HG03378 (cell line): Measurements from ENCODE around the gene GTF2A2.

Experiments used
- ATAC-seq: cut with Tn5 transposase; IDR thresholded peaks from one replicate; pipeline ENCODE4 v1.9.1; 2021; ENCODE audit warnings: mild to moderate bottlenecking, moderate library complexity; ENCODE audit not compliant: unreplicated experiment

GTF2A2 gene

DNA sequence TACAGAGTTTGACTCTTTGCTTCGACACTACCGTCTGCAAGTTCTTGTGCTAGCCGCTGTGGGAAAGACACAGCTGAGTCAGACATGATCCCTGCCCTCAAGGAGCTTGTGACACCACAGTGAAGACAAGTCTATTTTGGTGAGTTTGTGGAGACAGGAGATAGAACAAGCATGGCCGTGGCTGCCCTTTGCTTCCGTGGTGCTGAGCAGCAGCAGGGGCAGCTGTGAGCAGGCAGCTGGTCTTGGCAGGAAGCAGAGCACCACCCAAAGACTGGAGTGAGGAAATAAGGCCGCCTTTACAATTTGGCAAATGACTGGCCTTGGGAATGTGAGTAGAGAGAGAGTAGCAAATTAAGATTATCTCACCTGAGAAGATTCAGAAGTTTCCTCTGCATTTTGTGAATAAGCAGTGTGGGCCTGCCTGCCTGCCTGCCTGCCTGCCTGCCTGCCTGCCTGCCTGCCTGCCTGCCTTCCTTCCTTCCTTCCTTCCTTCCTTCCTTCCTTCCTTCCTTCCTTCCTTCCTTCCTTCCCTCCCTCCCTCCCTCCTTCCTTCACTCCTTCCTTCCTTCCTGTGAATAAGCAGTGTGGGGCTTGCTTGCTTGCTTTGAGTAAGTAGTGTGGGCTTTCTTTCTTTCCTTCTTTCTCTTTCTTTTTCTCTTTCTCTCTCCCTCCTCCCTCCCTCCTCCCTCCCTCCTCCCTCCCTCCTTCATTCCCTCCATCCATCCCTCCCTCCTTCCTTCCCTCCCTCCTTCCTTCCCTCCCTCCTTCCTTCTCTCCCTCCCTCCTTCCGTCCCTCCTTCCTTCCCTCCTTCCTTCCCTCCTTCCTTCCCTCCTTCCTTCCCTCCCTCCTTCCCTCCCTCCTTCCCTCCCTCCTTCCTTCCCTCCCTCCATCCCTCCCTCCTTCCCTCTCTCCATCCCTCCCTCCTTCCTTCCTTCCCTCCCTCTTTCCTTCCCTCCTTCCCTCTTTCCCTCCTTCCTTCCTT is 47.3 kb downstream of the GTF2A2 start:
- ATAC-seq, result no peak

DNA sequence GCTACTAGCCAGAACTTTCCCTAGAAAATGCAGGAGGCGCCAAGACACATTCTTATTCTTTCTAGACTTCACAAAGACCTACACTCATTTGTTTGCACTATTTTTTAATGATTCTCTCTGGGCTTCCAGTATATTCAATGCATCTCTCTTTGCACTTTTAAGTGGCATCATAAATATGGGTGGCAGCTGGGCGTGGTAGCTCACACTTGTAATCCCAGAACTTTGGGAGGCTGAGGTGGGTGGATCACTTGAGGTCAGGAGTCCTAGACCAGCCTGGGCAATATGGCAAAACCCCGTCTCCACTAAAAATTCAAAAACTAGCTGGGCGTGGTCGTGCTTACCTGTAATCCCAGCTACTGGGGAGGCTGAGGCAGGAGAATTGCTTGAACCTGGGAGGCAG is 51.3 kb downstream of the GTF2A2 start:
- no peak for ATAC-seq

DNA sequence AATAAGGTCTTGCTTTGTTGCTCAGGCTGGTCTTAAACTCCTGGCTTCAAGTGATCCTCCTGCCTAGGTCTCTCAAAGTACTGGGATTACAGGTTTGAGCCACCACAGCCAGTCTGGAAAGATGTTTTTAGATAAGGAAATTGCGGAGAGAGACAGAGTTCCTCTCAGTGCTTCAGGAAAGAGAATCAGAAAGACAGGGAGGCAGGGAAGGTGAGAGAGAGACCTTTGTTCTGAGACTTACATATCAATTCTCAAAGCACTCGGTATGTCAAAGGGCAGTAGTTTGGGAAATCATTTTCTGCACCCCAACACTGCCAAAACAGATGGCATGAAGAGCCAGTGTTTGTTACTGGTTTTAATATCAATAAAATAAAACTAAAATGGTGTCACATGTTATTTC is 58.9 kb downstream of the GTF2A2 start:
- ATAC-seq, result no peak

GRCh38 chr15:59596640-59597039 is 60.7 kb downstream of the GTF2A2 start:
- ATAC-seq, result no peak

- no peak for ATAC-seq
Measured at GRCh38 chr15:59595434-59595915, 61.8 kb downstream of the GTF2A2 start.

GRCh38 chr15:59594991-59595390 is 62.3 kb downstream of the GTF2A2 start:
- ATAC-seq, result no peak

DNA sequence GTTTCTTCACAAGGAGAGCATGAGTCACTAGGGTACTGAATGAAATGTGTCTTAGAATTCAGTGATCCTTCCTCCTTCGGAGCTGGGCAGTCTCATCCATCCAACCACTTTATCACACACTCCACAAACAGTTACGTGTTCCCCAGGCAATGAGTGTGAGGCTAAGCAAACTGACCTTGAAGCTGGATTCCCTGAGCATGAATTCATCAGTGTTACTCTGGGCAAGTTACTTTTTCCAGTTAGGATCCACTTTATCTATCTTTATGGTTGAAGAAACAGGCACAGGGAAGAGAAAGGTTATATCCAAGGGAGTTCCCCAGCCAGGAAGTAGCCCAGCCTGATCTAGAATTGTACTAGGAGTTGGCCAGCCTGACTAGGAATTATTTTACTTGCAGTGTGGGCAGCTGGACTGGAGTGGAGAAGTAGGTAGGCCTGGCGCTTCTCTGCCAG is 62.8 kb downstream of the GTF2A2 start:
- no peak for ATAC-seq

GRCh38 chr15:59591356-59591755 is 66.0 kb downstream of the GTF2A2 start:
- ATAC-seq, result no peak

- no peak for ATAC-seq
Measured at GRCh38 chr15:59590027-59590426, 67.3 kb downstream of the GTF2A2 start.
